HEK293 (cell line): ENCODE measurements around the gene ATG2A.

Source experiments
- ZNF24 ChIP-seq: fragments of 450-650 bp; formaldehyde crosslinking; IDR thresholded peaks from 2 replicates; pipeline ENCODE4 v1.5.1; 2016; ENCODE audit warnings: missing biosample characterization, missing genetic modification characterization
- TF ChIP-seq, protein P1 (sequence below): fragments of 450-650 bp; formaldehyde crosslinking; IDR thresholded peaks from 2 replicates; pipeline ENCODE4 v1.5.1; 2016; ENCODE audit warnings: missing biosample characterization, missing genetic modification characterization

DNA sequence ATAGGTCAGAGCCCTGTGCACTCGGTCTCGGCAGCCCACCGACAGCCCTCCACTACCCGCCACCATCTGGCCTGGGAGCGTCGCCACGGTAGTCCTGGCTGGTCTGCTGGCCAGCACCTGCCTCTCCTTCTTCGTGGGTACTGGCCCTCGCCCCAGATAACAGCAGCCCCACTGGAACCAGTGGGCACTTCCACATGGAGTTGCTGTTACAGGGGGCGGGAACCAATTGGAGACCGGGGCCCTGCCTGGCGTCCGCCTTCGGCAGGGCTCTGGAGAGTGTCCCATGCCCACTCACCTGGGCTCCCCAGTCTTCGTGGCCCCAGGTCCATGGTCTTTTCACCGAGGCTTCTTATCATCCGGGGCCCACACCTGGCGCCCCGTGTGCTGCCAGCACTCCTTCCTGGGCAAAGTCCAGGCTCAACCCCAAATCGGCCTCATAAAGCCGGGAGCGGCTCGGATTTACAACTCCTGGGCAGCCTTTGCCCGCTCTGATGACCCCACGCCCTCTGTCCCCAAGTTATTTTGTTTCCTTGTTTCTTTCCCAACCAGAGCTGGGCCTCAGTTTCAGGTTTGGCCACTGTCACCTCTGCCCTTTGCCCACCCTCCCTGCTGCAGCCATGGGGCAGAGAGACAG lies 25.7 kb downstream of the ATG2A start:
- TF ChIP-seq, protein P1, sequence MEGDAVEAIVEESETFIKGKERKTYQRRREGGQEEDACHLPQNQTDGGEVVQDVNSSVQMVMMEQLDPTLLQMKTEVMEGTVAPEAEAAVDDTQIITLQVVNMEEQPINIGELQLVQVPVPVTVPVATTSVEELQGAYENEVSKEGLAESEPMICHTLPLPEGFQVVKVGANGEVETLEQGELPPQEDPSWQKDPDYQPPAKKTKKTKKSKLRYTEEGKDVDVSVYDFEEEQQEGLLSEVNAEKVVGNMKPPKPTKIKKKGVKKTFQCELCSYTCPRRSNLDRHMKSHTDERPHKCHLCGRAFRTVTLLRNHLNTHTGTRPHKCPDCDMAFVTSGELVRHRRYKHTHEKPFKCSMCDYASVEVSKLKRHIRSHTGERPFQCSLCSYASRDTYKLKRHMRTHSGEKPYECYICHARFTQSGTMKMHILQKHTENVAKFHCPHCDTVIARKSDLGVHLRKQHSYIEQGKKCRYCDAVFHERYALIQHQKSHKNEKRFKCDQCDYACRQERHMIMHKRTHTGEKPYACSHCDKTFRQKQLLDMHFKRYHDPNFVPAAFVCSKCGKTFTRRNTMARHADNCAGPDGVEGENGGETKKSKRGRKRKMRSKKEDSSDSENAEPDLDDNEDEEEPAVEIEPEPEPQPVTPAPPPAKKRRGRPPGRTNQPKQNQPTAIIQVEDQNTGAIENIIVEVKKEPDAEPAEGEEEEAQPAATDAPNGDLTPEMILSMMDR (tag by site-specific recombination): no peak
- TF ChIP-seq ZNF24 (tag by site-specific recombination): no peak
